Fibroblast of lung (primary cell): ENCODE data around the gene LORICRIN. TPM values are rescaled to one million over a fixed set of nuclear protein-coding genes. Genes with fewer than 3 reads are reported as not detected.
A peak's percentile ranks its signal among the peaks of the same experiment; 100 is the strongest.
"Not testable (repeated sequence)": the region's sequence is repeated elsewhere in the genome, so short reads cannot be mapped to it uniquely, and the experiment has no call there.

Experiments used
- DNase-seq, 2 donors: peaks; one replicate each; pipeline versions ENCODE4 v3.0.0 to v3.0.0-alpha.2; 2010; ENCODE audit warnings: low read depth in 2 of 2
- H2AFZ ChIP-seq: 2 replicates; pipeline ENCODE4 v1.5.1; 2012; ENCODE audit warnings: low read length, control low read depth, inconsistent platforms
- H3K27ac ChIP-seq: 2 replicates; pipeline ENCODE4 v1.5.1; 2011; ENCODE audit warnings: low read length, control low read depth; ENCODE audit not compliant: insufficient read depth
- H3K27me3 ChIP-seq: 2 replicates; pipeline ENCODE4 v1.5.1; 2011; ENCODE audit warnings: mild to moderate bottlenecking, low read length; ENCODE audit not compliant: control insufficient read depth, insufficient read depth
- H3K36me3 ChIP-seq: 2 replicates; pipeline ENCODE4 v1.5.1; 2011; ENCODE audit warnings: low read length; ENCODE audit not compliant: control insufficient read depth, insufficient read depth
- H3K4me1 ChIP-seq: 2 replicates; pipeline ENCODE4 v1.5.1; 2011; ENCODE audit warnings: low read length; ENCODE audit not compliant: control insufficient read depth, insufficient read depth; ENCODE audit errors: extremely low read depth
- H3K4me2 ChIP-seq: 2 replicates; pipeline ENCODE4 v1.5.1; 2011; ENCODE audit warnings: low read length, control low read depth; ENCODE audit not compliant: insufficient read depth; ENCODE audit errors: extremely low read depth
- H3K4me3 ChIP-seq, 4 experiments: fragments of 200-600 bp in 1 of 4; sonication (generic) in 1 of 4; replicated peaks in 1 of 4; 2 replicates each; pipeline ENCODE4 v1.5.1; 2011 to 2016; ENCODE audit warnings: low read length in 4 of 4, low read depth in 3 of 4, mild to moderate bottlenecking in 3 of 4, control low read depth in 2 of 4, inconsistent platforms in 1 of 4, mixed read lengths in 1 of 4; ENCODE audit not compliant: insufficient read depth in 1 of 4; ENCODE audit errors: control extremely low read depth in 1 of 4
- H3K79me2 ChIP-seq: 2 replicates; pipeline ENCODE4 v1.5.1; 2012; ENCODE audit warnings: mild to moderate bottlenecking, low read length, inconsistent platforms; ENCODE audit not compliant: control insufficient read depth, insufficient read depth
- H3K9ac ChIP-seq: 2 replicates; pipeline ENCODE4 v1.5.1; 2011; ENCODE audit warnings: mild to moderate bottlenecking, low read length, control low read depth; ENCODE audit not compliant: insufficient read depth
- H3K9me3 ChIP-seq: 2 replicates; pipeline ENCODE4 v1.5.1; 2012; ENCODE audit warnings: low read depth, low read length; ENCODE audit not compliant: control insufficient read depth, insufficient read depth
- H4K20me1 ChIP-seq: 2 replicates; pipeline ENCODE4 v1.5.1; 2011; ENCODE audit warnings: low read length; ENCODE audit not compliant: control insufficient read depth, insufficient read depth; ENCODE audit errors: extremely low read depth
- CTCF ChIP-seq, 2 donors: IDR thresholded peaks in 1 of 2; conservative IDR thresholded peaks in 1 of 2; 1 replicate in 1 of 2; 2 replicates in 1 of 2; pipeline ENCODE4 v1.5.1; 2011 to 2012; ENCODE audit warnings: low read length in 2 of 2, control low read depth in 1 of 2, inconsistent platforms in 1 of 2, low read depth in 1 of 2, mild to moderate bottlenecking in 1 of 2
- EZH2 ChIP-seq: IDR thresholded peaks from 2 replicates; pipeline ENCODE4 v1.5.1; 2012; ENCODE audit warnings: low read length, control low read depth, mild to moderate bottlenecking; ENCODE audit errors: missing control alignments
- polyA plus RNA-seq, 2 donors: library from polyadenylated mRNA; depleted of rRNA in 1 of 2; stranded (reverse) in 1 of 2; unstranded in 1 of 2; fragments of >200 nt; gene quantifications; 2 replicates each; pipeline ENCODE4 v1.2.1, GENCODE V29; 2011 to 2012; ENCODE audit warnings: missing spikeins in 1 of 2
- total RNA-seq: library from RNA; depleted of rRNA; stranded (reverse); fragments of >200 nt; gene quantifications from 2 replicates; pipeline ENCODE4 v1.2.1, GENCODE V29; 2014

Gene LORICRIN
- total and polyA plus RNA-seq, 2 donors (not counting 1 experiment from before 2014, with no cell fraction given): not detected

DNA sequence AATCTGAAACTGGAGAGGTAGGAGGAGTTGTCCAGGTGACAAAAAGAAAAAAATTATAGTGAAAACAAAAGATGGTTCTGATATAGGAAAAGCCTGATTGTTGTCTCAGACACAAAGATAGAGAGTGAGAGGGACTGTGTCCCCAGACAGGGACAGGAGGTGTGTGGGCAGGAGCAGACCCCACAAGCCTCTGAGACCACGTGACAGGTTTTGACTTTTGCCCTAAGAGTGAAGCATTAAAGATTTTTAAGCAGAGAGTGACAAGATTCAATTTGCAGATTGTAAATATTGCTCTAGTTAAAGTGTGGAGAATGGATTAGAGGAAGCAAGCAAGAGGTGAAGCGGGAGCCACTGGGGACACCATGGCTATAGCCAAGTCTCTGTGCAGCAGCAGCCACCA, 31.7 kb upstream of the LORICRIN start:
- H3K9me3 ChIP-seq: no peaks in the 10 kb centered on the region
- no peak overlapping the region for H2AFZ ChIP-seq
- TF ChIP-seq EZH2 (no peak), CTCF (conservative IDR thresholded peaks at IDR 0.05 in 1 of 2, IDR thresholded peaks at IDR 0.05 in 1 of 2; ENCODE audit: low read depth in 1 of 2, low read length in 2 of 2) (no peak)
- H3K27me3 ChIP-seq: no peaks in the 10 kb centered on the region
- DNase-seq: no peak
- no peak overlapping the region for H3K4me3 ChIP-seq
- H3K4me1 ChIP-seq: no peaks in the 10 kb centered on the region
- no peaks in the 10 kb centered on the region for H4K20me1 ChIP-seq
- no peak overlapping the region for H3K4me2 ChIP-seq
- no peak overlapping the region for H3K27ac ChIP-seq
- H3K9ac ChIP-seq: no peak overlapping the region
- H3K79me2 ChIP-seq: no peaks in the 10 kb centered on the region
- H3K36me3 ChIP-seq: no peaks in the 10 kb centered on the region

DNA sequence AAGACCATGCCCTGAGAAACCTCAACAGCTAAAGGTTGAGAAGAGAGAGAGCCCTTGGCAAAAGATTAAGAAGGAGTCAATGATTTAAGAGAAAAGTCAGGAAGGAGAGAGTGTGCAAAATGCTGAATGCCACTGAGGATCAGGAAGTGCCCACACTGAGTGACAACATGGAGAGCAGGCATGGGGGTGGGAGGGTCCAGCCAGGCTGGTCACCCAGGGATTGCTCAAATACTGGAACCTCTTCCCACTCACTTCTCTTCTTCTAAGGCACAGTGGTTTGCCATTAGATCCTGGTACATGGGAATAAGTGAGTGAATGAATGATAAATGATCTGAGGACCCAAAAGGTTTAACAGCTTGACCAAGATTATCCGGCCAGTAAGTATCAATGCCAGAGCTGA, 31.0 kb upstream of the LORICRIN start:
- H3K4me3 ChIP-seq: no peak overlapping the region
- H3K36me3 ChIP-seq: no peaks in the 10 kb centered on the region
- H2AFZ ChIP-seq: no peak overlapping the region
- TF ChIP-seq CTCF (conservative IDR thresholded peaks at IDR 0.05 in 1 of 2, IDR thresholded peaks at IDR 0.05 in 1 of 2; ENCODE audit: low read depth in 1 of 2, low read length in 2 of 2): no peak
- TF ChIP-seq EZH2: no peak
- no peak for DNase-seq
- no peaks in the 10 kb centered on the region for H3K79me2 ChIP-seq
- no peaks in the 10 kb centered on the region for H3K9me3 ChIP-seq
- no peaks in the 10 kb centered on the region for H3K4me1 ChIP-seq
- H3K4me2 ChIP-seq: no peak overlapping the region
- no peak overlapping the region for H3K27ac ChIP-seq
- H3K27me3 ChIP-seq: no peaks in the 10 kb centered on the region
- no peaks in the 10 kb centered on the region for H4K20me1 ChIP-seq
- no peak overlapping the region for H3K9ac ChIP-seq

DNA sequence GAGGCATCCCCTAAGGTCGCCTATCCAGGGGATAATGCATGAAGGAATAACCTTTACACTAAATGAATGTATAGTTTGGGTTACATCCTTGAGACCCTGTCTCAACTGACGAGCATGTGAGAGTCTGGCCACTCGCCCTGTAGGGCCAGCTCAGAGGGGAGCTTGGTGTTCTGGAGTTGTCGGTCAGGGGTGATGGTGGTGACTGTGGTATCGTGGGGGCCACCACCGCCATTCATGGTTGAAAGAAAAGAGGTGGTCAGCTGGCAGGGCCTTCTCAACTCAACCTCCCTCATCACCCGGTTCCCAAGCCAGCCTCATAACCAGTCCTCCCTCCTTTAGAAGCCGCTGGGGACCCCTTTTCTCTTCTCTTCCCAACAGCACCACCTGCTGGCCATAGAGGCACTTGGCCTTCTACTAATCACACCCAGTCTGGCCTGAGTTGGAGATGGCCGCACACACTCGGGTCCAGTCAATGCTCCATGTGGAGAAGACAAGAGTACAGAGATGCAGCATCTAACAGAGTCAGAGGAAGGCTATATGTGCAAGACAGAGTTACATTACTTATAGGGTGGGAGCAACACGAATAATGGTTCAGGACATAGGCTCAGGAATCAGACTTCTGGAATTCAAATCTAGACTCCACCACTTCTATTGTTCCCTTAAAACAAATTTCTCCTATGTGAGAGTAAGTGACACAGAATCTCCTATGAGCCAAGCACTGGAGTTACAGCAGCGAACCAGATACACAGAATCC, 30.2 kb upstream of the LORICRIN start:
- H3K27me3 ChIP-seq, H2AFZ ChIP-seq, H3K27ac ChIP-seq, H4K20me1 ChIP-seq, H3K4me2 ChIP-seq, H3K79me2 ChIP-seq, H3K9me3 ChIP-seq, H3K4me3 ChIP-seq, H3K4me1 ChIP-seq, DNase-seq, H3K36me3 ChIP-seq, H3K9ac ChIP-seq: not testable (repeated sequence)
- peak; percentile 23 to 39 for TF ChIP-seq CTCF (conservative IDR thresholded peaks at IDR 0.05 in 1 of 2, IDR thresholded peaks at IDR 0.05 in 1 of 2; ENCODE audit: low read depth in 1 of 2, low read length in 2 of 2)
